GM21825 (cell line): ENCODE measurements around the gene DENND1A.

Experiments
- ATAC-seq: cut with Tn5 transposase; IDR thresholded peaks from one replicate; pipeline ENCODE4 v1.9.1; 2021; ENCODE audit warnings: mild to moderate bottlenecking, moderate library complexity; ENCODE audit not compliant: unreplicated experiment

DENND1A gene

GRCh38 chr9:123365881-123366528 lies 563.9 kb downstream of the DENND1A start:
- ATAC-seq = no peak

- ATAC-seq = no peak
These were observed 564.5 kb downstream of the DENND1A start for GRCh38 chr9:123365287-123365880.

GRCh38 chr9:123364241-123364824 lies 565.6 kb downstream of the DENND1A start:
- ATAC-seq = no peak

- ATAC-seq = no peak
These were observed 567.1 kb downstream of the DENND1A start for GRCh38 chr9:123362856-123363255.

- no peak for ATAC-seq
These were observed 568.0 kb downstream of the DENND1A start for GRCh38 chr9:123361731-123362510.

GRCh38 chr9:123361086-123361730 lies 568.7 kb downstream of the DENND1A start:
- ATAC-seq = no peak

DNA sequence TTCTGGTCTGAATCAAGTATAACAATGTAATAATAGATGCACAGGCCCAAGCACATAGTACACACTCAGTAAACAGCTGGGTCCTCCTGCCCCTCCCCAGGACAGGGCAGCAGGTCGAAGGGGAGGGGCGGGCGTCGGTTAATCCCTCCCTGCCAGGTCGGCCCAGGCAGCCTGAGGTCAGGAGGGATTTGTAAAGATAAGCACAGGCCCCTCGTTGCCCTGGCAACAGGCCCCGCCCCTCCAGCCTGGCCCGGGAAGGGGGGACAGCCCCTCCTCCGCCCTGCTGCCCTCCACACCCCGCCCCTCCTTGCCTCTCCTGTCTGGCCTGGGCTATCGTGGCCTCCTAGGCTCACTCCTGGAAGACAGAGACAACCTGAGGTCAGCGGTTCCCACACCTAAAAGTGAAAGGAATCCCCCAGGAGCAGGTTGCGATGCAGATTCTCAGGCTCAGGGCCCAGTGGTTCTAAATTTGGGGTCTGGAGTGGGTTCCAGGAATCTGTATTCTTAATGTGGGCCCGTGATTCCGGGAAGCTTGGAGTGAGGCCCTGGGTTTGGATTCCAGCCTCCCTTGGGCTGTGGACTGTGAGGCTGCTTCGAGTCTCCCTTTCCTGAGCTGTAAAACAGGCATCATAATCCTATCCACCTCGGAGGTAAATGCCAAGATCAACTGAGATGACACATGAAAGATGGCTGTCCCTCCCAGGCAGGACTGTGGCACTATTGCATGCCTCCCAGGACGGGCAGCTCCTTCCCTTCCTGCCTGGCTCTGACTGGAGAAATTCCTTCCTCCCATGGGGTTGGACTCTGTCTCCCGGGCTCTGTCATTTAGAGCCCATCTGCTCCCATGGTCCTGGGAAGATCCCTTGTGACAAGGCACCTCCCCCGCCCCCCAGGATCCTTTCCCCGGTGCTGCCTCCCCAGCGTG lies 569.5 kb downstream of the DENND1A start:
- ATAC-seq = no peak

- ATAC-seq = no peak
These were observed 570.4 kb downstream of the DENND1A start for GRCh38 chr9:123359546-123359945.

DNA sequence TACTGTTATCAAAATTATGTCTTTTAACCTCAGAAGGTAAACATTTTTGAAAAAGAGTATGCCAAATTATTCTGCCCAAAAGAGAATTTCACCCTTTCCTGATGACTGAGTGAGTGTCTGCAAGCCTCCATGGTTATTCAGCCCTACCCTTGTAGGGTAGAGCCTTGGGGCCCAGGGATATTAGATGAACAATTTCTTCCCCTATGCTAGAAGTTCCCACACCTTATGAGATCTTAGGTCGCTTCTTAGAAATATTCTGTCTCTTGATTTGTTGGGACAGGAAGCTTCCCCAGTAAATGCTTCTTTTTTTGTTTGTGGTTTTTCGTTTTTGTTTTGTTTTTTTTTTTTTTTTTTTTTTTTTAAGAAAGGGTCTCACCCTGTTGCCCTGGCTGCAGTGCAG lies 570.8 kb downstream of the DENND1A start:
- no peak for ATAC-seq

- no peak for ATAC-seq
These were observed 571.6 kb downstream of the DENND1A start for GRCh38 chr9:123358181-123358905.

- no peak for ATAC-seq
These were observed 572.2 kb downstream of the DENND1A start for GRCh38 chr9:123357743-123358059.

- no peak for ATAC-seq
These were observed 572.8 kb downstream of the DENND1A start for GRCh38 chr9:123356851-123357742.

- ATAC-seq = no peak
These were observed 574.0 kb downstream of the DENND1A start, which contains the start of gene CRB2 for GRCh38 chr9:123355761-123356431. CRB2 (plus strand) TSS chr9:123356197; CDS start chr9:123356261, 64 bp downstream.

DNA sequence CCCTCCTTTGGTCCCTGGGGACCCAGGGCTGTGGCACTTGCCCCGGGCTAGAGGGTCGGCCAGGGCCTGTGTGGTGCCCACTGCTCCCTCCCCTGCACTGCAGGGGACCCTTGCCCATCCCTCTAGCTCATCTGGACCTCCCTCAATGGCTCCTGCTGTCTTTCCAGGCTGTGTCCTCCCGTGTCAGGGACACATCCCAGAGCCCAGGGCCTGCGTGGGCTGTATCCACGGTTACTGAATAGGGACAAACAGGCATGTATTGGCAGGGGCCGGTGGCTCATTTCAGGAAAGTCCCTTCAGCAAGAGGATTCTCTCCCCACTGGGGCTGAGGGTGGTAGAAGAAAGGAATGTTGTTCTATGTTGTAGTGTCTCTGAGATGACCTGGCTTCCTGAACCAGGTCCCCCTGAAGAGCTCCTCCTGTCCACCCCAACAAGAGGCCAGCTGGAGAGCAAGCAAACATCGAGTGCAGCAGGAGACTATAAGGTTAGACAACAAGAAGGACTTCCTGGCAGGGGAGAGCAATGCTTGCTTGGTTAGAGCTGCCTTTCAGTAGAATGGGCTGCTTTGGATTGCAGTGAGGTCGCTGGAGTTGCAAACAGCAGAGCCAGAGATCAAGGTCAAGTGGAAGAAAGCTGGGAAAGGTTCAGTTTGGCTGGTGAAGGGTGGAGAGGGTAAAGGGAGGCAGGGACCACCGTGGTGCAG lies 575.0 kb downstream of the DENND1A start:
- ATAC-seq = no peak

GRCh38 chr9:123353984-123354591 lies 575.8 kb downstream of the DENND1A start:
- peak; percentile 46 for ATAC-seq

GRCh38 chr9:123353041-123353440 lies 576.9 kb downstream of the DENND1A start:
- ATAC-seq = no peak
